Measurements from ENCODE around the gene ZBTB7C. TPM values are rescaled to one million over a fixed set of nuclear protein-coding genes. Genes with fewer than 3 reads are reported as not detected.

ZBTB7C gene
- total RNA-seq, 6 donors from 2014 or later: 6.1 to 18.1 (median 12.2) TPM

DNA sequence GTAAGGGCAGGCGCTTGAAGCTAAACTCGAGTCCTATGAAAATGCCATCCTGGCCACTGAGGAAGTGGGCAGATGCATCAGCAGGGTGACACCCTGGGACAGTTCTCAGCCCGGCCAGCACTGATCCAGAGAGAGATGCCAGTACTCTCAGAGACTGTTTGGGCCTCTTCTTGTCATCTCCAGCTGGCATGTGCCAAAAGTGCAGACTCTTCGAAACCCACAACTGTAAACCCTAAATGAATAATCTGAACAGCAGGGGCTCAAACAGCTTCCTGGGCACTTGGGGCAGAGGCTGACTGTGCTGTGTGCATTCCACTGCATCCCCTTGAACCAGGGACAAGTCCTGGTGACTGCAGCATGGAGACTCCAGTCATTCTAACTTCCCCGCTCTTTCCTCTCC lies 274.6 kb downstream of the ZBTB7C start:
- Histone ChIP-seq H3K4me3 (no peak overlapping the region), H3K27ac (no peak overlapping the region), H3K36me3 (no peaks in the 10 kb centered on the region), H3K4me1 (peaks cover 14 to 53% (median 41%) of the 10 kb centered on the region in 4 donors), H3K27me3 (peaks cover 0 to 6% (median 1%) of the 10 kb centered on the region in 4 donors), H3K9me3 (no peaks in the 10 kb centered on the region)
- TF ChIP-seq EP300 (IDR thresholded peaks at IDR 0.05) (no peak), POLR2AphosphoS5 (IDR thresholded peaks at IDR 0.05) (no peak)
- TF ChIP-seq, protein P1, sequence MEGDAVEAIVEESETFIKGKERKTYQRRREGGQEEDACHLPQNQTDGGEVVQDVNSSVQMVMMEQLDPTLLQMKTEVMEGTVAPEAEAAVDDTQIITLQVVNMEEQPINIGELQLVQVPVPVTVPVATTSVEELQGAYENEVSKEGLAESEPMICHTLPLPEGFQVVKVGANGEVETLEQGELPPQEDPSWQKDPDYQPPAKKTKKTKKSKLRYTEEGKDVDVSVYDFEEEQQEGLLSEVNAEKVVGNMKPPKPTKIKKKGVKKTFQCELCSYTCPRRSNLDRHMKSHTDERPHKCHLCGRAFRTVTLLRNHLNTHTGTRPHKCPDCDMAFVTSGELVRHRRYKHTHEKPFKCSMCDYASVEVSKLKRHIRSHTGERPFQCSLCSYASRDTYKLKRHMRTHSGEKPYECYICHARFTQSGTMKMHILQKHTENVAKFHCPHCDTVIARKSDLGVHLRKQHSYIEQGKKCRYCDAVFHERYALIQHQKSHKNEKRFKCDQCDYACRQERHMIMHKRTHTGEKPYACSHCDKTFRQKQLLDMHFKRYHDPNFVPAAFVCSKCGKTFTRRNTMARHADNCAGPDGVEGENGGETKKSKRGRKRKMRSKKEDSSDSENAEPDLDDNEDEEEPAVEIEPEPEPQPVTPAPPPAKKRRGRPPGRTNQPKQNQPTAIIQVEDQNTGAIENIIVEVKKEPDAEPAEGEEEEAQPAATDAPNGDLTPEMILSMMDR (IDR thresholded peaks at IDR 0.05): no peak
- ATAC-seq (ENCODE audit: low FRiP score in 2 of 2): no peak
- DNase-seq: no peak
- 86 to 95% methylated on average over 4 to 5 of the region's 5 CpGs for WGBS, 2 donors

DNA sequence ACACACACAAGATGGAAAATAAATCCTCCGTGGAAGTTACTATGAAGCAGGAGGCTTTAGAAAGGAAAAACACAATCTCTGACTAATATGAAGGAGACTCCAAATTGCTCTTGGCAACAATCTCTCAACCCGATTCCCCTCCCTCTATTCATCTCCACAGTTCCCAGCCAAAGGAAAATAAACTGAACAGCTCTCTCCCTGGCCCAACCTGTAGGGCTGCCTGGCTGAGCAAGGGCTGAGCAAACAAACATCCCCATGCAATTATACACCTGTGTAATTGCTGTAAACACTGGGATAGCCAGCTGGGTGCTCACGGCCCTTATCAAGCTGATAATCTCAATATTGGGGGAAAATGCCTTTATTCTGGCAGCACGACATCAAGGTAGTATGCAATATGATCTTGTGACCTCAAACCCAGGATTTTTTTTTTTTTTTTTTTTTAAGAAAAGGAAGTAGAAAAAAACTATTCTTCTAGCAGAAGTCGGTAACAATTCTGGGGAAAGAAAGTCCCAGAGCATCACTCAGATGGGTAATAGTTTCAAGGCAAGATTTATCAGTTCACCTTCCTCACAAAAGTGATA lies 275.4 kb downstream of the ZBTB7C start:
- DNase-seq: peak in 1 of 2 donors; percentile 53
- H3K36me3 ChIP-seq: no peaks in the 10 kb centered on the region
- 28 to 38% methylated on average over 5 of the region's 5 CpGs for WGBS, 2 donors
- H3K27ac ChIP-seq: no peak overlapping the region
- peaks cover 0 to 6% (median 1%) of the 10 kb centered on the region in 4 donors for H3K27me3 ChIP-seq
- no peak overlapping the region for H3K4me3 ChIP-seq
- TF ChIP-seq POLR2AphosphoS5 (IDR thresholded peaks at IDR 0.05): no peak
- TF ChIP-seq, protein P1 (IDR thresholded peaks at IDR 0.05): peak in 2 of 6 experiments; percentile 11 to 13
- H3K4me1 ChIP-seq: peaks cover 6 to 45% (median 33%) of the 10 kb centered on the region in 4 donors
- peak; percentile 41 to 61 for ATAC-seq (ENCODE audit: low FRiP score in 2 of 2)
- no peaks in the 10 kb centered on the region for H3K9me3 ChIP-seq

DNA sequence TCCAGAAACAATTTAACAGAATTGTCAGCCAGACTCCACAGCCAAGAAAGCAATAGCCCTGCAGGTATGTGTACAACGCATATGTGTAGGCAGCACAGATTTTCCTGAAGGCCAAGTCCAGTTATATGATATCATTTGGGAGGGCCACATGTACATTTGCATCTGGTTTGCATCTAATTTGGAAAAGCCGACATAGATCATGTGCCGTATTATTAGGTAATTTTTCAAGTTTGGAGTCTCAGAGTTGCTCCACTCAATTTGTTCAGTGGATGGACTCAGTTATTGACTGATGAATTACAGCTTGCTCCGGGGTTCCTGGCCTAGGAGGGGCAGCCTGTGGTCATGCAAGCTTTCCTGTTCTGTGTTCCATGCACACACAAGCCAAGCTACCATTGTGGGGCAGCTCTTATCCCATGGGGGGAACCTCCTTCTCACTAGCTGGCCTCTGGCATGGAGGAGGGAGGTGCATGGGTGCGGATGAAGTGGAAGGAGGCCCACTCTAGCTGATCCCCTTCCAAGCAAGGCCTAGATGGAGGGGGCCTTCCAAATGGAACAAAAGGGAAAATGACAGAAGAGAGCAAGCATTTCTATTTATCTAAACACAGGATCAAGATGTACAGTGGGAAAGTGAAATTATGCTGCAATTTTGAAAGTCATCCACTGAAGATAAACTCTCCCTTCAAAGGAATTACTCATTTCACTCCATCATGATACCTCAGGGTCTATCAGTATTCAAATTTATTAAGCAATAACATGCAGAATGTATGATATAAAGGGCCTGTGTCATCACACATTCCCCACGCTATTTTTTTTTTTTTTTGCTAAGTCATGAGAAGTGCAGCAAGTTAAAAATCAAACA lies 276.2 kb downstream of the ZBTB7C start:
- no peak for DNase-seq
- H3K4me1 ChIP-seq: peaks cover 6 to 37% (median 29%) of the 10 kb centered on the region in 4 donors
- ATAC-seq (ENCODE audit: low FRiP score in 2 of 2): peak in 1 of 2 donors; percentile 48
- H3K27ac ChIP-seq: peak overlapping the region in 1 of 4 donors; percentile 26
- H3K27me3 ChIP-seq: peaks cover 0 to 6% (median 1%) of the 10 kb centered on the region in 4 donors
- no peaks in the 10 kb centered on the region for H3K9me3 ChIP-seq
- H3K4me3 ChIP-seq: no peak overlapping the region
- H3K36me3 ChIP-seq: no peaks in the 10 kb centered on the region
- 75 to 84% methylated on average over 6 of the region's 6 CpGs for WGBS, 2 donors
- TF ChIP-seq, protein P1 (IDR thresholded peaks at IDR 0.05): no peak
- TF ChIP-seq POLR2AphosphoS5 (IDR thresholded peaks at IDR 0.05) (no peak), EP300 (IDR thresholded peaks at IDR 0.05) (no peak), POLR2A (IDR thresholded peaks at IDR 0.05) (no peak)

DNA sequence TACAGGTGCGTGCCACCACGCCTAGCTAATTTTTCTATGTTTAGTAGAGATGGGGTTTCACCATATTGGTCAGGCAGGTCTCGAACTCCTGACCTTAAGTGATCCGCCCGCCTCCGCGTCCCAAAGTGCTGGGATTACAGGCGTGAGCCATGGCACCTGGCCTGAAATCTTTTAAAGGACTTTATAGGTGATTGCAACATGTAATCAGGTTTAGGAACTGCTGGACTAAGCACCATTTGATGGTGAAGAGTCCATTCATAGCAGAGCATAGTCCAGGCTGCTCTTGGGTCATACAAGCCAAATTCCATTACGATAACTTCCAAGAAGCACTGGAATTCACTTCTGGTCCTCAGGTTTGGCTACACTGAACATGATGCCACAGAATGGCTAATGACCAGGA lies 278.1 kb downstream of the ZBTB7C start:
- no peaks in the 10 kb centered on the region for H3K36me3 ChIP-seq
- H3K9me3 ChIP-seq: no peaks in the 10 kb centered on the region
- no peak overlapping the region for H3K4me3 ChIP-seq
- TF ChIP-seq, protein P1 (IDR thresholded peaks at IDR 0.05): no peak
- TF ChIP-seq POLR2AphosphoS5 (IDR thresholded peaks at IDR 0.05) (no peak), POLR2A (IDR thresholded peaks at IDR 0.05) (no peak), EP300 (IDR thresholded peaks at IDR 0.05) (no peak)
- 91 to 96% methylated on average over 9 of the region's 9 CpGs for WGBS, 2 donors
- H3K27ac ChIP-seq: no peak overlapping the region
- ATAC-seq (ENCODE audit: low FRiP score in 2 of 2): no peak
- DNase-seq: no peak
- peaks cover 0 to 3% (median 0%) of the 10 kb centered on the region in 4 donors for H3K27me3 ChIP-seq
- H3K4me1 ChIP-seq: peaks cover 6 to 17% (median 16%) of the 10 kb centered on the region in 4 donors
